ENCODE measurements around the gene LLCFC1. TPM values are rescaled to one million over a fixed set of nuclear protein-coding genes. Genes with fewer than 3 reads are reported as not detected.

Gene LLCFC1
- total RNA-seq, 1 donor from 2014 or later: not detected

DNA sequence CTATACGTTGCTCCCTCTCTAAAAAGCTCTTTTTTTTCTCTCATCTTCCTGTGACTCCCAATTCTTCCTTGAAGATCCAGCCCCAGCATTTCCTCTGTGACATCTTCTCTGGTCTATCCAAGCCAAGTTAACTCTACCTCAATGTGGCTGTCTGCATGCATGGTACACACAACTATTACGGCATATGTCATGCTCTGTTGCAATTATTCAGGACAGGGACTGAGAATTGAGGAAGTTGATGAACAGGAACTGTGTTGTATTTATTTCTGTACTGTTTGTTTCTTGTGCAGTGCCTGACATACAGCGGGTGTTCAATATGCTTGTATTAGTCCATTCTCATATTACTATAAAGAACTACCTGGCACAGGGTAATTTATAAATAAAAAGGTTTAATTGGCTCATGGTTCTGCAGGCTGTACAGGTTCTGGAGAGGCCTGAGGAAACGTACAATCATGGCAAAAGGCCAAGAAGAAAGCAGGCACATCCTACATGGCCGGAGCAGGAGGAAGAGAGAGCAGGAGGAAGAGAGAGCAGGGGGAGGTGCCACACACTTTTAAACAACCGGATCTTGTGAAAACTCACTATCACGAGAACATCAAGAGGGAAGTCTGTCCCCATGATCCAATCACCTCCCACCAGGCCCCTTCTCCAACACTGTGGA lies 12.1 kb upstream of the LLCFC1 start:
- H3K27ac Mint-ChIP-seq (ENCODE audit: unreplicated experiment): no peak overlapping the region
- DNase-seq (ENCODE audit: low spot score): no peak
- H3K36me3 Mint-ChIP-seq (ENCODE audit: low read depth): no peaks in the 10 kb centered on the region
- no peaks in the 10 kb centered on the region for H3K4me1 Mint-ChIP-seq (ENCODE audit: low read depth)
- TF ChIP-seq CTCF (IDR thresholded peaks at IDR 0.05): no peak
- H3K27me3 Mint-ChIP-seq (ENCODE audit: low read depth): peaks cover 7% of the 10 kb centered on the region
- no peak overlapping the region for H3K4me3 Mint-ChIP-seq (ENCODE audit: unreplicated experiment)
- H3K9me3 Mint-ChIP-seq (ENCODE audit: low read depth): peaks cover 7% of the 10 kb centered on the region

DNA sequence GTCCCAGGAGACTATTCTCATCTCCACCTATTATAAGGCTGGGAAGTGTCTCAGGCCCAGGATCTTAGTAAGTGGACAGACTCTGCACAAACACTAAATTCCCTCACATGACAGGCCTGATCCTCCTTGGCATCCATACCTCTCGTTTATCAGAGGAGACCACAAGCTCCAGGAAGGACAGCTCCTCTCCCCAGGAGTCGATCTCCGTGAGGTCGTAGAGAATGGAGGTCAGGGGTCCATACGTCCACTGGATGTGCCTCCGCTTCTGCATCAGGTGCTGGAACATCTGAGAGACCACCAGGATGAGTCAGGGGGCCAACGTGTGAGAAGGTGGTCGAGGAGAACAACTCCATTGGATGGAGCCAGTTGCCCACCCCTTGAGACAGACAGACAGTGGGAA lies 11.3 kb upstream of the LLCFC1 start:
- Mint-ChIP-seq H3K4me1 (ENCODE audit: low read depth) (no peaks in the 10 kb centered on the region), H3K36me3 (ENCODE audit: low read depth) (no peaks in the 10 kb centered on the region), H3K4me3 (ENCODE audit: unreplicated experiment) (no peak overlapping the region), H3K27ac (ENCODE audit: unreplicated experiment) (no peak overlapping the region), H3K27me3 (ENCODE audit: low read depth) (peaks cover 7% of the 10 kb centered on the region), H3K9me3 (ENCODE audit: low read depth) (peaks cover 7% of the 10 kb centered on the region)
- no peak for TF ChIP-seq CTCF (IDR thresholded peaks at IDR 0.05)
- no peak for DNase-seq (ENCODE audit: low spot score)

DNA sequence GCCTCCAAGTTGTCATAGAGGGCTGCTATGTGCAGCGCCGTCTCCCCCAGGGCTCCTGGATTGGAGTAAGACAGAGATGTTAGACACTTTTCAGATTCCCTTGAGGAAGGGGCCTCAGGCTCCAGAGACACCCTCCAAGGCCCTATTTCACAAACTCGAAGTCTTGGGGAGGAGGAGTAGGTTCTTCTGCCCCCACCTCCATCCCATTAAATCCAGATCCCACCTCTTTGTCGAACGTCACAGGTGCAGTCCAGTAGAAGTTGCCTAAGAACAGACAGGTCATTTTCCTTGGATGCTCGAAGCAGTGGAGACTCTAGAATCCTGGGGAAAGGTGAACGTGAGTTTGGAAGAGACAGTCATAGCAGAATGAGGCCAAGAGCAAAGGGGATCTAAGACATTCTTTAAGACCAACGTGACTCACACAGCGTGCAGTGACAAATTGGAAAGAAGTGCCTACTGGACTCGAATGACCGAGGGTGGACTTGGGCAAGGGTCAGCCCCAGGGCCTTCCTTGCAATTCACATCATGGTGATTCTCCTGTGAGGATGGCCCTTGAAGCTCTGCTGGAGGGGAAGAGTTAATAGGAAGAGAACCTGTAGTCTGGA lies 9.1 kb upstream of the LLCFC1 start:
- no peak overlapping the region for H3K27ac Mint-ChIP-seq (ENCODE audit: unreplicated experiment)

DNA sequence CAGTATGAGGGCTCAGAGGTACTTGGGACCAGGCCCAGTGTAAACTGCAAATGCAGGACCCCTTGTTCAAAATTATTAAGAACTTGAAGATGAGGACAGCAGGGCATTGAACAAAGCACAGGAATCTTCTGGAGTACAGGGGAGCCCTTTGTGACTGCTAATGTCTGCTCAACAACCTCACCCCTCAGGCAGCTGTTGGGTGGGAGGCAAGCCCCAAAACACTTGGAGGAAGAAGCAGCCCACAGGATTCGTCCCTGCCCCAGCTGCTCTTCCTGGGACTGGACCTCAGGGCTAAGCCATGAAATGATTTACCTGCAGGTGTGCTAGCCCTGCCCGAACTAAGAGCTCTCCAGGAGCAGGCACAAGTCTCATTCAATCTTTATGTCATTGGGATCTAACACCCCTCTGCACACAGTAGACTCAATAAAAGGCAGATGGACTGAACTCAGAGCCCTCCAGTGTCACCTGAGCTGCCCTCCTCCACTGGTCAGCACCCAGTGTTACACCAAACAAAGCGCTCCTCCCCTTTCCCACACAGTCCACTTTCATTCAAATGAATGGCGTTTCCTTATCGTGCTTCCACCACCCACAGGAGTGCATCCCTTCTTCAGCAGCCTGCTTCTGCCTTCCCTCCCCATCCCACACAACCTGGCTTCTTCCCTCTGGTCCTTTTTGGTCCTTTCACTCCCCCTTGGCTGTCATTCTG lies 6.7 kb upstream of the LLCFC1 start:
- TF ChIP-seq CTCF (IDR thresholded peaks at IDR 0.05): no peak
- Mint-ChIP-seq H3K4me1 (ENCODE audit: low read depth) (no peaks in the 10 kb centered on the region), H3K9me3 (ENCODE audit: low read depth) (peaks cover 7% of the 10 kb centered on the region), H3K36me3 (ENCODE audit: low read depth) (no peaks in the 10 kb centered on the region), H3K4me3 (ENCODE audit: unreplicated experiment) (no peak overlapping the region), H3K27ac (ENCODE audit: unreplicated experiment) (no peak overlapping the region), H3K27me3 (ENCODE audit: low read depth) (peaks cover 2% of the 10 kb centered on the region)
- DNase-seq (ENCODE audit: low spot score): no peak

More for the DNA sequence above, 9.1 kb upstream of the LLCFC1 start:
- DNase-seq (ENCODE audit: low spot score): no peak
- H3K4me3 Mint-ChIP-seq (ENCODE audit: unreplicated experiment): no peak overlapping the region
- peaks cover 7% of the 10 kb centered on the region for H3K9me3 Mint-ChIP-seq (ENCODE audit: low read depth)
- no peaks in the 10 kb centered on the region for H3K36me3 Mint-ChIP-seq (ENCODE audit: low read depth)
- peaks cover 7% of the 10 kb centered on the region for H3K27me3 Mint-ChIP-seq (ENCODE audit: low read depth)
- no peak for TF ChIP-seq CTCF (IDR thresholded peaks at IDR 0.05)
- no peaks in the 10 kb centered on the region for H3K4me1 Mint-ChIP-seq (ENCODE audit: low read depth)

DNA sequence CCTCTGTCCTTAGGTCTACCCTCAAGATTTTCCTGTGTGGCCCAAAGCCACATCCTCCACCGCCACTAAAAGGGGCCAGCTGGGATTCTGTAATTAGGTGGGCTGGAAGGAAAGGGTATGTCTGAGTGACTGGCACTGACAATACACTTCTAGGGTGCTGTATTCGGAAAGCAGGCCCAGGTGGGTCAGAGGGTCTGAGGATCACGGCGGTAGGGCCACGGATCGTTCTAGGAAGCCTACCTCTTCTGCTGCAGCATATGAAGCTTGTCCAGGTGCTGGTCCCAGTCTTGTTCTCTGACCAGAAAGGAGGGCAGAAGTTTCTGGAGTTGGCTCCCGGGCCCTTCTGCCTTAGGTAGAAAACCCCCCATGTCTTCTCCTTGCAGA lies 6.2 kb upstream of the LLCFC1 start:
- H3K36me3 Mint-ChIP-seq (ENCODE audit: low read depth): no peaks in the 10 kb centered on the region
- no peak overlapping the region for H3K27ac Mint-ChIP-seq (ENCODE audit: unreplicated experiment)
- peaks cover 2% of the 10 kb centered on the region for H3K27me3 Mint-ChIP-seq (ENCODE audit: low read depth)
- no peak for TF ChIP-seq CTCF (IDR thresholded peaks at IDR 0.05)
- DNase-seq (ENCODE audit: low spot score): no peak
- H3K4me3 Mint-ChIP-seq (ENCODE audit: unreplicated experiment): no peak overlapping the region
- no peaks in the 10 kb centered on the region for H3K4me1 Mint-ChIP-seq (ENCODE audit: low read depth)
- H3K9me3 Mint-ChIP-seq (ENCODE audit: low read depth): peaks cover 7% of the 10 kb centered on the region
